Kidney epithelial cell (primary cell): Measurements from ENCODE around the gene MT1A. TPM values are rescaled to one million over a fixed set of nuclear protein-coding genes. Genes with fewer than 3 reads are reported as not detected.
A peak's percentile ranks its signal among the peaks of the same experiment; 100 is the strongest.

Experiments used
- DNase-seq: peaks from one replicate; pipeline ENCODE4 v3.0.0-alpha.2; 2010; ENCODE audit warnings: low read depth
- H3K27me3 ChIP-seq: 2 replicates; pipeline ENCODE4 v1.6.0; 2011; ENCODE audit warnings: low read length; ENCODE audit not compliant: control insufficient read depth, insufficient read depth
- H3K36me3 ChIP-seq: 2 replicates; pipeline ENCODE4 v1.5.1; 2011; ENCODE audit warnings: low read length; ENCODE audit not compliant: control insufficient read depth, insufficient read depth
- H3K4me3 ChIP-seq: 2 replicates; pipeline ENCODE4 v1.5.1; 2011; ENCODE audit warnings: low read depth, mild to moderate bottlenecking, control low read depth, low read length
- CTCF ChIP-seq: IDR thresholded peaks from 2 replicates; pipeline ENCODE4 v1.5.1; 2011; ENCODE audit warnings: mild to moderate bottlenecking, moderate library complexity, low read length, control low read depth, inconsistent platforms; ENCODE audit not compliant: insufficient read depth, poor library complexity, severe bottlenecking
- total RNA-seq: library from RNA; depleted of rRNA; stranded (reverse); fragments of >200 nt; gene quantifications from 2 replicates; pipeline ENCODE4 v1.2.3, GENCODE V29; 2015

The MT1A gene
- total RNA-seq, 1 donor from 2014 or later: not detected

- DNase-seq: no peak
- Histone ChIP-seq H3K36me3 (no peaks in the 10 kb centered on the region), H3K4me3 (no peak overlapping the region), H3K27me3 (no peaks in the 10 kb centered on the region)
- TF ChIP-seq CTCF: no peak
Observed at GRCh38 chr16:56606071-56606475, 32.4 kb upstream of the MT1A start.

GRCh38 chr16:56606476-56607108 is 31.9 kb upstream of the MT1A start:
- Histone ChIP-seq H3K4me3 (no peak overlapping the region), H3K36me3 (no peaks in the 10 kb centered on the region), H3K27me3 (no peaks in the 10 kb centered on the region)
- no peak for DNase-seq
- no peak for TF ChIP-seq CTCF

GRCh38 chr16:56607109-56607618 is 31.3 kb upstream of the MT1A start:
- H3K4me3 ChIP-seq: no peak overlapping the region
- H3K36me3 ChIP-seq: no peaks in the 10 kb centered on the region
- H3K27me3 ChIP-seq: no peaks in the 10 kb centered on the region
- DNase-seq: peak; percentile 98
- no peak for TF ChIP-seq CTCF

GRCh38 chr16:56607675-56608042 is 30.8 kb upstream of the MT1A start:
- peak overlapping the region; percentile 87 for H3K4me3 ChIP-seq
- H3K27me3 ChIP-seq: no peaks in the 10 kb centered on the region
- TF ChIP-seq CTCF: no peak
- DNase-seq: no peak
- no peaks in the 10 kb centered on the region for H3K36me3 ChIP-seq

- no peak for TF ChIP-seq CTCF
- DNase-seq: peak; percentile 87
- peak within 1 kb of the TSS; percentile 87 for H3K4me3 ChIP-seq
- H3K36me3 ChIP-seq: no peaks in the 10 kb centered on the region
- H3K27me3 ChIP-seq: no peaks in the 10 kb centered on the region
Observed at GRCh38 chr16:56608043-56608875, 30.2 kb upstream of the MT1A start, which contains the start of gene MT2A. Gene MT2A, plus strand, starts transcription at chr16:56608584. Its CDS starts 72 bp downstream, at chr16:56608656.
